Stimulated activated CD8-positive, alpha-beta memory T cell treated with anti-CD3 and anti-CD28 coated beads, Interleukin-12 subunit alpha, Interleukin-12 subunit beta, amount 100 ng/mL, for 24 hours (primary cell): ENCODE results near the gene TLR9.

Experiments
- DNase-seq: peaks from one replicate; pipeline ENCODE4 v3.0.0-alpha.2; 2020; ENCODE audit errors: extremely low read depth

TLR9 gene

GRCh38 chr3:52217409-52217805 lies 8.0 kb downstream of the TLR9 start:
- no peak for DNase-seq

DNA sequence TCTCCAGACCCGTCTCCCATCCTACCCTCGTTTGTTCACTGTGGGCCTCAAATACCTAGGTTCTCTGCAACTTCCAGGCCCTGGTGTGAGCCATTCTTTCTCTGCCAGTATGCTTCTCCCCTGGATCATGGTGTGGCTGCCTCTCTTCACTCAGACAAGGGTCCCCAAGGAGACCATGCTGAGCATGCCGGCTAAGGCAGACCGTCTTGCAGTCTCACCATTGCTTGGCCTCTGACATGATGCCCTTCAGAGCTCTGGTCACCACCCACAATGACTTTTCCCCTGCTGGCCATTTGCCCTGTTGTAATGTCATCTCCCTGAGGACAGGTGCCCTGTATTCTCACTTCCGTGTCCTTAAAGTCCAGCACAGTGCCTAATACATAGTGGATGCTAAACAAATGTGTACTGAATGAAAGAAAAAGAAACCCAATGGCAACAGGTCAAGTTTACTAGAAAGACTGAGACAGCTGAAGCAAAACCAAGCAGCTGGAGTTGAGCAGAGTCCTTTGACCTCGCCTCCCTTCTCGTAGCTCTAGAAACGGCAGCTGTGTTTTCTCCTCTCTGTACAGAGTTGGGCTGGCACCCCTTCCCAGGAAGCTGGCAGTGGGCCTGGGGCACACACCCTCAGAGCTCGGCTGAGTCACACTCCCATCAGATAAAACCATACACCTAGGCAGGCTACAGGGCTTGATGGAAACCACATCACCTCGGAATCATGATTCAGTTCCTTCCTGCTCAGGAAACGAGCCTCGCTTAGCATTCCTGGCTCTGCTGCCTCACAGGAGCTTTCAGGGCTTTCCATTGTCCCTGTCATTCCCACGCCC lies 8.6 kb downstream of the TLR9 start:
- no peak for DNase-seq

- no peak for DNase-seq
These were observed 10.1 kb downstream of the TLR9 start for GRCh38 chr3:52215351-52215750.

GRCh38 chr3:52213901-52214300 lies 11.5 kb downstream of the TLR9 start:
- DNase-seq = no peak

DNA sequence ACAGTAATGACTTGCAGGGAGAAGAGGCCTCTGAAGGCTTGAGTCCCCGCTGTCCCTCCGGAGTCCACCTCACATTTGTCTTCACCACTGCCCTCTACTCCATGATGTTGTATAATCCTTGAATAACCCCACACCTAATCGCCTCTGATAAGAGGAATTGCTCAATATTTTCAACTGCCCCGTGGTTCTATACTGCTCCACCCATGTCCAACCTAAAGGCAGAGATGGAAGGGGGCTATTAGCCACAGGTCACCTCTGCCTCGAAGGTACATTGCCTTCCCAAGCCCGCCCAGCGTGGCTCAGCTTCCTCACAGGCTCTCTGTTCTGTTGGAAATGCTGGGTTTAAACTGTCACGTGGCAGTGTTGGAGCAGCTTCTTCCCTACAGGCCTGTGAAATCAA lies 12.4 kb downstream of the TLR9 start:
- no peak for DNase-seq

- DNase-seq = no peak
These were observed 14.1 kb downstream of the TLR9 start for GRCh38 chr3:52211268-52211891.

DNA sequence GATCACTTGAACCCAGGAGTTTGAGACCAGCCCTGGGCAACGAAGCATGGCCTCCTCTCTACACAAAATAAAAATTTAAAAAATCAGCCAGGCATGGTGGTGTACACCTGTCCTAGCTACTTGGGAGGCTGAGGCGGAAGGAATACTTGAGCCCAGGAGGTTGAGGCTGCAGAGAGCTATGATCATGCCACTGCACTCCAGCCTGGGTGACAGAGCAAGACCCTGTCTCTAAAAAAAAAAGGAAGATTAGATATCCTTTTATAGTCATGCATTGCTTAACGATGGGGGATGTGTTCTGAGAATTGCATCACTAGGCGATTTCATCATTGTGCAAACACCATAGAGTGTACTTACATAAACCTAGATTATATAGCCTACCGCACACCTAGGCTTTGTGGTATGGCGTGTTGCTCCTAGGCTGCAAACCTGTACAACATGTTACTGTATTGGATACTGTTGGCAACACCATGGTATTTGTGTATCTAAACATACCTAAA lies 14.8 kb downstream of the TLR9 start:
- DNase-seq = no peak

GRCh38 chr3:52210037-52210436 lies 15.4 kb downstream of the TLR9 start:
- no peak for DNase-seq

DNA sequence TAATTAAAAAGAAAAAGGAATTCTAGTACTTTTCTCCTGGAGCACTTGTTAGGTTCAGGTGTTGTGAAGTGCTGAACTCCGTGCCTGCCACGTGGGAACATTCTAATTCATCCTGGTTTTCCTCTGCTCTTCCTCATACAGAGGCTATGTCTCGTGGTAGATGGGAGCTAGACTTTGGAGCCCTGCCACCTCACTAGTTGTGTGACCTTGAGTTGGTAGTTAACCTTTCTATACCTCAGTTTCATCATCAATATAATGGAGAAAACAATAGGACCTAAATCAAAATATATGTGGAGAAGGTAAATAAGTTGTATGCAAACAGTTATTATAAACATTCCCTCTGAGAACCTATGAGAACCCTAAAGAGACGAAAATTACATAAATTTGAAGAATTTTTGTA lies 16.9 kb downstream of the TLR9 start:
- DNase-seq = no peak

- no peak for DNase-seq
These were observed 19.6 kb downstream of the TLR9 start for GRCh38 chr3:52205727-52206372.

DNA sequence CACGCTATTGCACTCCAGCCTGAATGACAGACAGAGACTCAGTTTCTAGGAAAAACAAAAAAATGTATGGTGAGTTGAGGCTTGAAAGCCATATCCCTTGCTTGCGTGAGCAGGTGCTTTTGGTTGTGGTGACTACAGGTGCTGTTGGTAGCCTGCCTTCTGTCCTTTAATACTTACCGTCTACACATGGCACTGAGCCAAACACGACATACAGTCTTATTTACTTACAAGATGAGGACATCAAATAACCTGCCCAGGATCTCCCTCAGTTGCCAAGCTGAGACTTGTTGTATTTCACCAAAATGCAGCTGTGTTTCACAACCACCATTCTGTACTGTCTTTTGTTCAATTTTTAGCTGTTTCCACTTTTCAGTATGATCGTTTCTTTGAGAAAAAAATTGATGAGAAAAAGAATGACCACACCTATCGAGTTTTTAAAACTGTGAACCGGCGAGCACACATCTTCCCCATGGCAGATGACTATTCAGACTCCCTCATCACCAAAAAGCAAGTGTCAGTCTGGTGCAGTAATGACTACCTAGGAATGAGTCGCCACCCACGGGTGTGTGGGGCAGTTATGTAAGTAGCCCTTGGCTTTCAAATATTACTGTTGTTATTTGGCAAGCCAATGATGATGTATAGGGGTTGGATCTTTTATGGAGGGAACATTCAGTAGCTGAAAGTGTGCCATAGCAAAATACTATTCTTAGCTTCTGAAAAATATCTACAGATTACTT lies 20.9 kb downstream of the TLR9 start:
- no peak for DNase-seq

DNA sequence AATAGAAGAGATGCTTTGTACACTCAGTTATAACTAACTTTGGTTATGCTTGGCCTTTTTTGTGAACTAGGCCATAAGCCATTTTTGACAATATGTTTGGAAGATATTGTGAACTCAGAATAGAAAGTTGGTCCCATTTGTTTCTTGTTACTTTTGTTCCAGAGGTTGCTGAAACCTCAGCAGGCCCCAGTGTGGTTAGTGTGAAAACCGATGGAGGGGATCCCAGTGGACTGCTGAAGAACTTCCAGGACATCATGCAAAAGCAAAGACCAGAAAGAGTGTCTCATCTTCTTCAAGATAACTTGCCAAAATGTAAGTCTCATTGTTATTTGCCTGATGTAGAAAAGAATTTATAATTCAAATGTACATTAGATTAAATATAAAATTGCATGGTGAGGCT lies 21.7 kb downstream of the TLR9 start:
- DNase-seq = no peak

DNA sequence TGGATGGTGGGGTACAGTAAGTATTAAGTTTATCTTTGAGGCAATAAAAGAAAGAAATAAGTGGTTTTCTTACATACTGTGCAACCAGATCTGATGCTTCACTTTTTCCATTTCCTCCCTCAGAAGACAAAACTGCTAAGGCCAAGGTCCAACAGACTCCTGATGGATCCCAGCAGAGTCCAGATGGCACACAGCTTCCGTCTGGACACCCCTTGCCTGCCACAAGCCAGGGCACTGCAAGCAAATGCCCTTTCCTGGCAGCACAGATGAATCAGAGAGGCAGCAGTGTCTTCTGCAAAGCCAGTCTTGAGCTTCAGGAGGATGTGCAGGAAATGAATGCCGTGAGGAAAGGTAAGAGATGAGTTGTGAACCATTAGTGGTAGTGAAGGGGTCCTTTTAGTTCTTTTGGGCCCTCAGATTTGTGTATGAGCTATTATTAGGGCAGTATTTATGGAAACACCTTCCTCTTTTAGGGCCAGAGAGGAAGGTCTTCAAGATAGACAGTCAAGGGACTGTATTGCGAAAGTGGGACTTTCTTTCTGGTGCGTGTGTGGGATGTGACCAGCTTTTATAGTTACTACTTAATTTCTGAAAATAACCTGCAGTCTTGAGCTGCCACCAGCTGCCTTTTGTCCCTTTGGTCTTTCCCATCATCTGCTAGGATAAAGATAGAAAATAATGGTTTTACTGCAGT lies 22.9 kb downstream of the TLR9 start:
- no peak for DNase-seq

DNA sequence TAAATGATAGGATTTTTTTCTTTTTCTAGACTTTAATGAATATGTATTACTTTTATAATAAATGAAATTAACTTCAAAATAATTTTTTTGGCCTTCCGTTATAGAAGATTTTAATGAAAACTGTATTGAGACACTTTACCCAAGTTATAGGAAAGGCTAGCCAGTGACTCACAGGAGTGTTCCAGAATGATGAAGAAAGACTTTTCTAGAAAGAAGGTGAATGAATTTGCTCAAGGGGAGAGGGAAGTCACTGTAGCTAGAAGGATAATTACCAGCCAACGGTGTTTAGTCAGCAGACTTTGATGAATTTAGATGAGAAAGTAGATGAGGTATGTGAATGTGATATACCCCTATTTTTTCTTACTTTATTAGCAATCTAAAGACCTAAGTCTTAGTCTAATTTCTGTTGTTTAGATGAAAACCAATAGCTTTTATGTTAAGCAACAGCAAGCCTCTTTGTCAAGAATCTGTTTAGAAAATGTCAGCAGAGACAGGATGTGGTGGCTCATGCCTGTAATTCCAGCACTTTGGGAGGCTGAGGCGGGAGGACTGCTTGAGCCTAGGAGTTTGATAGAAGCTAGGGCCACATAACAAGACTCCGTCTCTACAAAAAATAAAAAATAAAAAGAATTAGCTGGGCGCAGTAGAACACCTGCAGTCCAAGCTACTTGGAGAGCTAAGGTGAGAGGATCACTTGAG lies 24.3 kb downstream of the TLR9 start:
- DNase-seq = no peak

DNA sequence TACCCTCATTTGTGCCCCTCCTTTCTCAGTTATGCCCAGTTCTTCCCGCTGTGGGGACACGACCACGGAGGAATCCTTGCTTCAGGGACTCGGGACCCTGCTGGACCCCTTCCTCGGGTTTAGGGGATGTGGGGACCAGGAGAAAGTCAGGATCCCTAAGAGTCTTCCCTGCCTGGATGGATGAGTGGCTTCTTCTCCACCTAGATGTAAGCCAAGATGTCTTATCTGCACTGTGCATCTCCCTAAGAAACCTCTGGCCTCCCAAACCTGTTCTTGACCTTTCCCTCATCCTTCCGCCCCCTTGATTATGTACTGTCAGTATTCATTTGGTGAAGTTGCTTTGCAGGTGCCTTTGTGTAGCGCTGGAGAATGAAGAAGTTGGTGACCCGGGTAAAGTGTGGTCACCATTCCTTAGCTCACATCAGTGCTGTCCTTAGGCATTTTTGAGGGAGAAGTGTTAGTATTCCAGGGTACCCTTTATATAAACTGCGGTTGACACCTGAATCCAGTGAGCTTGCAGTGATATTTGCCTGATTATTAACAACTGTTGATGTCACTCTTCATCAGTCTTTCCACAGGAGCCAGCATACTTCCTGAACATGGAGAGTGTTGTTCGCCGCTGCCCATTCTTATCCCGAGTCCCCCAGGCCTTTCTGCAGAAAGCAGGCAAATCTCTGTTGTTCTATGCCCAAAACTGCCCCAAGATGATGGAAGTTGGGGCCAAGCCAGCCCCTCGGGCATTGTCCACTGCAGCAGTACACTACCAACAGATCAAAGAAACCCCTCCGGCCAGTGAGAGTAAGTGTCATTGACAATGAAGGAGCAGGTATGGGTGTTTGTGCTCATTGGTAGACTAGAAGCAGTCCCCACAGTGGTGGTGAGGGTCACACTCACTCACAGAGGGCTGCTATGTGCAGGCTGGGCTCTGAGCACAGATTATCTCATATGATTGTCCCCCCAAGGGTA lies 26.5 kb downstream of the TLR9 start:
- DNase-seq = no peak

DNA sequence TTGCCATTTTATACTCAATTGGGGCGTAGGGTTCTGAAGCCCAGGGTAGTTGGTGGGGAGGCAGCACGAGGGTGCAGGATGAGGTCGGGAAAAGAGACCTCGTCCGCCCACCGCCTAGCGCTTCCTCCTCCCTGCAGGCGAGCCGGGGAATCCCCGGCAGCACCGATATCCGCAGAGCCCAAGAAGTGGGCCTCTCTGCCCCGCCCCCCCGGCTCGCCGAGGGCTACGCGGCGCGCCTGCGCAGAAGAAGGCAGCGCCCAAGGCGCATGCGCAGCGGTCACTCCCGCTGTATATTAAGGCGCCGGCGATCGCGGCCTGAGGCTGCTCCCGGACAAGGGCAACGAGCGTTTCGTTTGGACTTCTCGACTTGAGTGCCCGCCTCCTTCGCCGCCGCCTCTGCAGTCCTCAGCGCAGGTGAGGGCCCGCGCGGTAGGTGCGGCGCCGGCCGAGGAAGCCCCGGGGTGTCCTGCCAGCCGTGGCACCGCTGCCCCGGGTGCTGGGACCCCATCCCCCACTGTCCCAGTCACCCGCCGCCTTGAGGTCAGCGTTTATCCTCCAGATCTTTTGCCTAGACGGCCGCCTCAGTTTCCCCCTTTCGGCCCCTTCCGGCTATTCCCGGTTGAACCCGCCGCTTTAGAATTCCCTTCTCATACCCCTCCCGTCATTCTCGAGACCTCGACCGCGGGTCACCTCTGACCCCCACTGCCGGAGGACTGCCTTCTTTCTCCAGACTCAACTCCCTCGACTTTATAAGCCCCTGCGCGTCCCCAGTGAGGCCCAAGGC lies 27.4 kb downstream of the TLR9 start, which contains the start of gene ALAS1:
Gene ALAS1, plus strand, starts transcription at position 319 of the 784 bp plus-strand sequence. CDS start 1,082 bp downstream, outside the sequence.
- peak; percentile 83 for DNase-seq

DNA sequence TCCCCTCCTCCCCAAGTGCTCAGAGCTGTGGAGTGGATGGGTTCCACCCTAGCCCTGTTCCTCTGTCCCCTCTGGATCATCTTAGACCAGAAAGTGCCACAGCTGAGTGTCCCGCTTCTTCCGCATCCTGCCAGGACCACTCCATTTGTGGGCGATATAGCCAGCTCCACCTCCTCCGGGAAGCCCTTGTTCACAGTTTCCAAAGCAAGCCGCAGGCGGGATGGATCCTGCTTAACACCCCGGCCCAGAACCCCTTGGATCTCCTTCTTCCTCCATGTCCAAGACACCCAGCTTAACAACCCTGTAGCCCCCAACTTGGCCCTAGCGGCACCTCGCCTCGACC lies 28.0 kb downstream of the TLR9 start:
- DNase-seq = no peak

DNA sequence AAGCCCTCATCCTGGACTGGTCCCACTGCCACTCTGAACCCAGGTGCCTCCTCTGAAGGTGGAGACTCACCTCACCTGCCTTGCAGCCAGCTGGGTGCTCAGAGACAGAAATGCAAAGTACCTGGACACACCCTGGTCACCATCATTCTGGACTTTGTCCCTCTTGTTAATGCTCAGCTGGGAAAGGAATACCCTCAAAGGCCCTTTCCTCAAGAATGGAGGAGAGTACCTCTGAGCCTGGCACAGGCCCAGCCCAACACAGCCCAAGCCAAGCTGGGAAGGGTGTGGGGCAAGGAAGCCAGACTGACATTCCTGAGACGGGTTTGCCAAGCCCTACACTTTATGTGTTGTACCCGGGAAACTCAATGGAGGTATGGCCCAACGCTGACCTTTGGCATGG lies 28.5 kb downstream of the TLR9 start:
- no peak for DNase-seq

GRCh38 chr3:52195823-52196331 lies 29.6 kb downstream of the TLR9 start:
- no peak for DNase-seq
